SK-N-SH treated with all-trans-retinoic acid at 6 μM for 48 hours (cell line): ENCODE data around the gene SNX27.

Experiments used
- CSDC2 ChIP-seq: fragments of 250-450 bp; sonication (Bioruptor Pico); IDR thresholded peaks from 2 replicates; pipeline ENCODE4 v1.5.0; 2020; ENCODE audit warnings: mild to moderate bottlenecking, moderate library complexity
- GLIS3 ChIP-seq: fragments of 250-450 bp; sonication (Bioruptor Pico); IDR thresholded peaks from 2 replicates; pipeline ENCODE4 v1.5.0; 2020; ENCODE audit warnings: mild to moderate bottlenecking, moderate library complexity
- PATZ1 ChIP-seq: fragments of 250-450 bp; sonication (Bioruptor Pico); IDR thresholded peaks from 2 replicates; pipeline ENCODE4 v1.8.0; 2020; ENCODE audit warnings: mild to moderate bottlenecking, moderate library complexity, borderline replicate concordance
- PPARA ChIP-seq: fragments of 250-450 bp; sonication (Bioruptor Pico); IDR thresholded peaks from 2 replicates; pipeline ENCODE4 v1.5.0; 2020; ENCODE audit warnings: mild to moderate bottlenecking, borderline replicate concordance
- ZC3H10 ChIP-seq: fragments of 250-450 bp; sonication (Bioruptor Pico); IDR thresholded peaks from 2 replicates; pipeline ENCODE4 v1.5.1; 2021; ENCODE audit warnings: mild to moderate bottlenecking, moderate library complexity
- ZFP3 ChIP-seq: fragments of 250-450 bp; sonication (Bioruptor Pico); IDR thresholded peaks from 2 replicates; pipeline ENCODE4 v1.5.0; 2020; ENCODE audit warnings: mild to moderate bottlenecking, moderate library complexity
- ZNF565 ChIP-seq: fragments of 450-650 bp; formaldehyde crosslinking; conservative IDR thresholded peaks from 2 replicates; pipeline ENCODE4 v1.5.0; 2020; ENCODE audit warnings: low read depth, mild to moderate bottlenecking, moderate library complexity
- ZNF70 ChIP-seq: fragments of 450-650 bp; formaldehyde crosslinking; IDR thresholded peaks from 2 replicates; pipeline ENCODE4 v1.5.0; 2020; ENCODE audit warnings: mild to moderate bottlenecking, moderate library complexity

GRCh38 chr1:151596166-151596953, 15.5 kb upstream of the SNX27 start:
- no peak for TF ChIP-seq GLIS3
- TF ChIP-seq CSDC2 (CRISPR knock-in tag), result no peak
- no peak for TF ChIP-seq PATZ1 (CRISPR knock-in tag)
- no peak for TF ChIP-seq ZNF70 (CRISPR knock-in tag)
- TF ChIP-seq ZFP3 (CRISPR knock-in tag), result peak; percentile 99
- TF ChIP-seq ZC3H10 (CRISPR knock-in tag), result no peak
- TF ChIP-seq ZNF565, result no peak
- TF ChIP-seq PPARA (CRISPR knock-in tag), result no peak
